ENCODE data around the gene P4HA2.

The P4HA2 gene

GRCh38 chr5:132203916-132204315 lies 23.7 kb downstream of the P4HA2 start:
- TF ChIP-seq MAX (IDR thresholded peaks at IDR 0.05; ENCODE audit: low read depth, low read length): no peak
- no peak for TF ChIP-seq POLR2A (IDR thresholded peaks at IDR 0.05; ENCODE audit: extremely low read depth, insufficient read length)
- no peak for TF ChIP-seq CTCF (IDR thresholded peaks at IDR 0.05; ENCODE audit: low read depth, low read length)
- TF ChIP-seq MYC (IDR thresholded peaks at IDR 0.05; ENCODE audit: low read depth, low read length): no peak
- no peak for DNase-seq (ENCODE audit: low read depth)
- no peak overlapping the region for H3K4me3 ChIP-seq (ENCODE audit: low read depth, low read length)

GRCh38 chr5:132203464-132203818 lies 24.2 kb downstream of the P4HA2 start:
- no peak overlapping the region for H3K4me3 ChIP-seq (ENCODE audit: low read depth, low read length)
- no peak for TF ChIP-seq POLR2A (IDR thresholded peaks at IDR 0.05; ENCODE audit: extremely low read depth, insufficient read length)
- TF ChIP-seq MYC (IDR thresholded peaks at IDR 0.05; ENCODE audit: low read depth, low read length): no peak
- no peak for TF ChIP-seq MAX (IDR thresholded peaks at IDR 0.05; ENCODE audit: low read depth, low read length)
- DNase-seq (ENCODE audit: low read depth): no peak

GRCh38 chr5:132202711-132203463 lies 24.8 kb downstream of the P4HA2 start:
- no peak overlapping the region for H3K4me3 ChIP-seq (ENCODE audit: low read depth, low read length)
- TF ChIP-seq MYC (IDR thresholded peaks at IDR 0.05; ENCODE audit: low read depth, low read length) (no peak), CTCF (IDR thresholded peaks at IDR 0.05; ENCODE audit: low read depth, low read length) (no peak), POLR2A (IDR thresholded peaks at IDR 0.05; ENCODE audit: extremely low read depth, insufficient read length) (no peak), MAX (IDR thresholded peaks at IDR 0.05; ENCODE audit: low read depth, low read length) (no peak)
- no peak for DNase-seq (ENCODE audit: low read depth)

- no peak overlapping the region for H3K4me3 ChIP-seq (ENCODE audit: low read depth, low read length)
- TF ChIP-seq MAX (IDR thresholded peaks at IDR 0.05; ENCODE audit: low read depth, low read length) (no peak), CTCF (IDR thresholded peaks at IDR 0.05; ENCODE audit: low read depth, low read length) (no peak), POLR2A (IDR thresholded peaks at IDR 0.05; ENCODE audit: extremely low read depth, insufficient read length) (no peak), MYC (IDR thresholded peaks at IDR 0.05; ENCODE audit: low read depth, low read length) (no peak)
- DNase-seq (ENCODE audit: low read depth): no peak
These were observed 28.5 kb downstream of the P4HA2 start for GRCh38 chr5:132199116-132199680.

- H3K4me3 ChIP-seq (ENCODE audit: low read depth, low read length): no peak overlapping the region
- no peak for DNase-seq (ENCODE audit: low read depth)
- TF ChIP-seq CTCF (IDR thresholded peaks at IDR 0.05; ENCODE audit: low read depth, low read length) (no peak), MYC (IDR thresholded peaks at IDR 0.05; ENCODE audit: low read depth, low read length) (no peak), MAX (IDR thresholded peaks at IDR 0.05; ENCODE audit: low read depth, low read length) (no peak), POLR2A (IDR thresholded peaks at IDR 0.05; ENCODE audit: extremely low read depth, insufficient read length) (no peak)
These were observed 29.1 kb downstream of the P4HA2 start for GRCh38 chr5:132198571-132198970.

GRCh38 chr5:132195727-132196126 lies 31.9 kb downstream of the P4HA2 start:
- TF ChIP-seq CTCF (IDR thresholded peaks at IDR 0.05; ENCODE audit: low read depth, low read length) (no peak), POLR2A (IDR thresholded peaks at IDR 0.05; ENCODE audit: extremely low read depth, insufficient read length) (no peak), MYC (IDR thresholded peaks at IDR 0.05; ENCODE audit: low read depth, low read length) (no peak), MAX (IDR thresholded peaks at IDR 0.05; ENCODE audit: low read depth, low read length) (no peak)
- DNase-seq (ENCODE audit: low read depth): no peak
- no peak overlapping the region for H3K4me3 ChIP-seq (ENCODE audit: low read depth, low read length)
